Hematopoietic multipotent progenitor cell treated with erythropoietin and hydrocortisone succinate and interleukin-3 and kit ligand, for 8 days (in vitro differentiated cells): Measurements from ENCODE around the gene PCDHGA6.
"Not testable (repeated sequence)": the region's sequence is repeated elsewhere in the genome, so short reads cannot be mapped to it uniquely, and the experiment has no call there.

Source experiments
- DNase-seq: peaks from one replicate; pipeline ENCODE4 v3.0.0-alpha.2; 2015

The PCDHGA6 gene

GRCh38 chr5:141360685-141361084 lies 13.0 kb upstream of the PCDHGA6 start:
- DNase-seq: no peak

GRCh38 chr5:141362719-141363118 lies 11.0 kb upstream of the PCDHGA6 start:
- no peak for DNase-seq

- DNase-seq: no peak
These were observed 9.6 kb upstream of the PCDHGA6 start, which contains the start of gene PCDHGA5 for GRCh38 chr5:141363952-141364660. Gene PCDHGA5, plus strand, starts transcription at chr5:141364162. Its CDS starts 169 bp downstream, at chr5:141364331.

- no peak for DNase-seq
These were observed 7.4 kb upstream of the PCDHGA6 start for GRCh38 chr5:141366016-141366896.

GRCh38 chr5:141369994-141370848 lies 3.5 kb upstream of the PCDHGA6 start, which contains the start of gene PCDHGB3:
Gene PCDHGB3, plus strand, starts transcription at chr5:141370242. Its CDS starts 153 bp downstream, at chr5:141370395.
- DNase-seq: peak; percentile 7

- DNase-seq: no peak
These were observed 1.9 kb upstream of the PCDHGA6 start for GRCh38 chr5:141371572-141372475.

GRCh38 chr5:141374627-141375026 lies 936 bp downstream of the PCDHGA6 start:
- DNase-seq: no peak

GRCh38 chr5:141375444-141376155 lies 1.9 kb downstream of the PCDHGA6 start:
- DNase-seq: not testable (repeated sequence)

- DNase-seq: no peak
These were observed 9.0 kb downstream of the PCDHGA6 start, which contains the start of gene PCDHGA7 for GRCh38 chr5:141382469-141383294. Gene PCDHGA7, plus strand, starts transcription at chr5:141382742. Its CDS starts 158 bp downstream, at chr5:141382900.

- DNase-seq: no peak
These were observed 9.7 kb downstream of the PCDHGA6 start for GRCh38 chr5:141383345-141383744.

- no peak for DNase-seq
These were observed 11.0 kb downstream of the PCDHGA6 start for GRCh38 chr5:141384471-141385267.

- DNase-seq: peak; percentile 24
These were observed 14.0 kb downstream of the PCDHGA6 start, which contains the start of gene PCDHGB4 for GRCh38 chr5:141387557-141388311. Gene PCDHGB4, plus strand, starts transcription at chr5:141387698. Its CDS starts 187 bp downstream, at chr5:141387885.

GRCh38 chr5:141388661-141389060 lies 15.0 kb downstream of the PCDHGA6 start:
- DNase-seq: no peak

- no peak for DNase-seq
These were observed 15.7 kb downstream of the PCDHGA6 start for GRCh38 chr5:141389153-141390042.

- no peak for DNase-seq
These were observed 18.9 kb downstream of the PCDHGA6 start, which contains the start of gene PCDHGA8 for GRCh38 chr5:141392429-141393198. Gene PCDHGA8, plus strand, starts transcription at chr5:141392633. Its CDS starts 181 bp downstream, at chr5:141392814.

- no peak for DNase-seq
These were observed 19.6 kb downstream of the PCDHGA6 start for GRCh38 chr5:141393267-141393666.
